Prostate gland (tissue), 2 donors: ENCODE data around the gene HOXB7.

Source experiments
- POLR2A ChIP-seq: fragments of 450-650 bp; IDR thresholded peaks from one replicate; pipeline ENCODE4 v1.6.1; 2016; ENCODE audit warnings: antibody characterized with exemption, mild to moderate bottlenecking
- POLR2AphosphoS5 ChIP-seq: sonication (generic); formaldehyde crosslinking; IDR thresholded peaks from one replicate; pipeline ENCODE4 v1.6.1; 2017; ENCODE audit warnings: antibody characterized with exemption
- TF ChIP-seq, protein P1 (sequence below), 4 experiments: fragments of 200-600 bp in 2 of 4; fragments of 450-650 bp in 2 of 4; sonication (generic) in 2 of 4; IDR thresholded peaks; 1 replicate in 3 of 4; 2 replicates in 1 of 4; pipeline ENCODE4 v1.5.1; 2016 to 2019; ENCODE audit warnings: antibody characterized with exemption in 4 of 4, mild to moderate bottlenecking in 2 of 4, moderate library complexity in 2 of 4

DNA sequence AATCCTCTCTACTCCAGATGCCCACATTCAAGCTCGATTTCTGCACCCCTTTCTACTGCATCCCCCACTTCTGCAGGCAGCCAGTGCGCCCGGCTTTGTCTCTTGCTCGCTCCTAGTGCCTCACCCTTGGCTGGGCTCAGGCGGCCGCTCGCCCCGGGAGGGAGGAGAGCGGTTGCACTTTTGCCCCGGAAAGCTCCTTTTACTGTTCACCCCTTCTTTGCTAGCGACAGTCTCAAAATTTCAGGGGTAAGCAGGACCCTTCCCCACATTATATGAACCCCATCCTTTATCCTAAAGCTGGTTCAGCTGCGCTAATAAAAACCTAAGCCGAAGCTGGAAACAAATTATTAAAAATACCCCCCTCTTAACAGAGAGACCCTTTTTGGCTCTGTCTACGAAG lies 18.2 kb downstream of the HOXB7 start:
- TF ChIP-seq POLR2AphosphoS5 (no peak), POLR2A (no peak)
- TF ChIP-seq, protein P1, sequence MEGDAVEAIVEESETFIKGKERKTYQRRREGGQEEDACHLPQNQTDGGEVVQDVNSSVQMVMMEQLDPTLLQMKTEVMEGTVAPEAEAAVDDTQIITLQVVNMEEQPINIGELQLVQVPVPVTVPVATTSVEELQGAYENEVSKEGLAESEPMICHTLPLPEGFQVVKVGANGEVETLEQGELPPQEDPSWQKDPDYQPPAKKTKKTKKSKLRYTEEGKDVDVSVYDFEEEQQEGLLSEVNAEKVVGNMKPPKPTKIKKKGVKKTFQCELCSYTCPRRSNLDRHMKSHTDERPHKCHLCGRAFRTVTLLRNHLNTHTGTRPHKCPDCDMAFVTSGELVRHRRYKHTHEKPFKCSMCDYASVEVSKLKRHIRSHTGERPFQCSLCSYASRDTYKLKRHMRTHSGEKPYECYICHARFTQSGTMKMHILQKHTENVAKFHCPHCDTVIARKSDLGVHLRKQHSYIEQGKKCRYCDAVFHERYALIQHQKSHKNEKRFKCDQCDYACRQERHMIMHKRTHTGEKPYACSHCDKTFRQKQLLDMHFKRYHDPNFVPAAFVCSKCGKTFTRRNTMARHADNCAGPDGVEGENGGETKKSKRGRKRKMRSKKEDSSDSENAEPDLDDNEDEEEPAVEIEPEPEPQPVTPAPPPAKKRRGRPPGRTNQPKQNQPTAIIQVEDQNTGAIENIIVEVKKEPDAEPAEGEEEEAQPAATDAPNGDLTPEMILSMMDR (IDR thresholded peaks at IDR 0.05), result no peak
